ENCODE measurements around the gene KIAA2012. TPM values are rescaled to one million over a fixed set of nuclear protein-coding genes. Genes with fewer than 3 reads are reported as not detected.

KIAA2012 gene
- total and polyA plus RNA-seq, 2 of the 8 experiments (the other 6 are each of a cell fraction or from before 2014, with no cell fraction given) = not detected

DNA sequence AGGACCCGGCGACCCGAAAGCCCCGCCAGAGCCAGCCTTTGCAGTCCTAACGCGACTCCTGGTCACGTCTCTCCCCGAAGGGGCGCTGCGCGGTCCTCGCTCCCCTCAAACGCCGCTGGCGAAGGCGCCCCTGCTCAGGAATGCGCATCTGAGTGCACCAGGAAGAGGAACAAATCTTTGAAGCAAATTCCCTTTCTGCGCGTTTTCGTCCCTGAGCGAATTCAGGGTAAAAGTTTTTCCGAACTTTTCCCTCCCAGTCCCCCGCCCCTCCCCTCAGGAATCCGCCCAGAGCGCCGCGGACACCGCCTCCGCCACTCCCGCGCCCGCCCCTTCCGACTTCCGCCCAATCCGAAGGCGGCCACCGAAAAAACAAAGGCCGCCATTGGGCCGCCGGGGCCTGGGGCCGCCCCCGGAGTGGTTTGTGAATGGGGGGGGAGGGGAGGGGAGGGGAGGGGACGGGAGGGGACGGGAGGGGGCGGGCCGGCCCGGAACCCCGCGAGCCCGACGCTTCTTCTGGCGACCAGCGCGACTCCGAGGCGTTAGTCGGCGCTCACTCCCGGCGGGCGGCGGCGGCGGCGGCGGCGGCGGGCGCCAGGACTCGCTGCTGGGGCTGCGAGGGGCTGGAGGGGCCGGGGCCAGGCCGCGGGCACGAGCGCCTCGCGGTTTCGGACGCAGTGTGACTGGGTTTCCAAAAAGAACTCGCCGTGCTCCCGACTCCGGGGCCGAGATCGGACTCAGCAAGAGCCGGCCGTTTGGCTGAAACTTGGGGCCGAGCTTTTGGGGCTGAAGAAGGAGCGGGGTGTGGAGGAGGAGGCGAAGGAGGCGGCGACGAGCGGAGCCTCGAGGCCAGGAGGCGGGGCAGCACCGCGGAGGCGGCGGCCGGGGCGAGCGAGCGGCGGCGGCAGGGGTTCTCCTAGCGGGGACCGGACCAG, 39.5 kb upstream of the KIAA2012 start, which contains the start of gene FZD7 (continued):
- no peak for TF ChIP-seq RAD21 (IDR thresholded peaks at IDR 0.05 in 1 of 2, conservative IDR thresholded peaks at IDR 0.05 in 1 of 2; ENCODE audit: low read depth in 2 of 2, low read length in 2 of 2)
- TF ChIP-seq JUN (IDR thresholded peaks at IDR 0.05; ENCODE audit: low read depth, low read length) = no peak
- TF ChIP-seq CTBP2 (IDR thresholded peaks at IDR 0.05; ENCODE audit: borderline replicate concordance, insufficient read depth, insufficient read length, low read length) = no peak
- no peak for TF ChIP-seq YY1 (IDR thresholded peaks at IDR 0.05; ENCODE audit: low read depth, low read length)
- TF ChIP-seq FOSL1 (IDR thresholded peaks at IDR 0.05; ENCODE audit: insufficient read depth, low read depth, low read length) = no peak
- no peak for TF ChIP-seq HDAC2 (IDR thresholded peaks at IDR 0.05; ENCODE audit: borderline replicate concordance in 1 of 2, low read depth in 2 of 2, low read length in 2 of 2)
- no peak for TF ChIP-seq SAP30 (IDR thresholded peaks at IDR 0.05; ENCODE audit: insufficient read depth, insufficient replicate concordance, low read length)
- no peak for TF ChIP-seq GABPA (IDR thresholded peaks at IDR 0.05; ENCODE audit: borderline replicate concordance, insufficient read depth, low read length)
- TF ChIP-seq EGR1 (IDR thresholded peaks at IDR 0.05; ENCODE audit: borderline replicate concordance, low read depth, low read length) = no peak
- no peak for TF ChIP-seq SIX5 (IDR thresholded peaks at IDR 0.05; ENCODE audit: low read depth, low read length)
- TF ChIP-seq RFX5 (IDR thresholded peaks at IDR 0.05; ENCODE audit: borderline replicate concordance, low read depth, low read length) = no peak
- TF ChIP-seq RXRA (IDR thresholded peaks at IDR 0.05; ENCODE audit: insufficient read depth, low read depth, low read length) = no peak
- TF ChIP-seq, protein P1, sequence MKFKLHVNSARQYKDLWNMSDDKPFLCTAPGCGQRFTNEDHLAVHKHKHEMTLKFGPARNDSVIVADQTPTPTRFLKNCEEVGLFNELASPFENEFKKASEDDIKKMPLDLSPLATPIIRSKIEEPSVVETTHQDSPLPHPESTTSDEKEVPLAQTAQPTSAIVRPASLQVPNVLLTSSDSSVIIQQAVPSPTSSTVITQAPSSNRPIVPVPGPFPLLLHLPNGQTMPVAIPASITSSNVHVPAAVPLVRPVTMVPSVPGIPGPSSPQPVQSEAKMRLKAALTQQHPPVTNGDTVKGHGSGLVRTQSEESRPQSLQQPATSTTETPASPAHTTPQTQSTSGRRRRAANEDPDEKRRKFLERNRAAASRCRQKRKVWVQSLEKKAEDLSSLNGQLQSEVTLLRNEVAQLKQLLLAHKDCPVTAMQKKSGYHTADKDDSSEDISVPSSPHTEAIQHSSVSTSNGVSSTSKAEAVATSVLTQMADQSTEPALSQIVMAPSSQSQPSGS (IDR thresholded peaks at IDR 0.05; ENCODE audit: low read length) = no peak
- no peak for TF ChIP-seq KDM1A (IDR thresholded peaks at IDR 0.05; ENCODE audit: borderline replicate concordance, low read length)
- TF ChIP-seq TAF1 (IDR thresholded peaks at IDR 0.05; ENCODE audit: low read depth, low read length) = peak; percentile 56
- TF ChIP-seq BRCA1 (IDR thresholded peaks at IDR 0.05; ENCODE audit: low read depth, low read length) = no peak
- TF ChIP-seq CEBPB (IDR thresholded peaks at IDR 0.05; ENCODE audit: low read depth, low read length) = no peak
- TF ChIP-seq CBX8 (IDR thresholded peaks at IDR 0.05; ENCODE audit: borderline replicate concordance, low read depth, low read length) = no peak
- TF ChIP-seq TCF12 (IDR thresholded peaks at IDR 0.05; ENCODE audit: low read depth, low read length) = no peak
- peak; percentile 57 for TF ChIP-seq TAF7 (optimal IDR thresholded peaks at IDR 0.05; ENCODE audit: borderline replicate concordance, low read depth, low read length)
- TF ChIP-seq RNF2 (IDR thresholded peaks at IDR 0.05; ENCODE audit: borderline replicate concordance, low read depth, low read length, missing control alignments, poor library complexity, severe bottlenecking) = no peak

All from H1 (cell line).